Inflammatory macrophage treated with lipopolysaccharide for 4 hours (primary cell): Measurements from ENCODE around the gene SYT11.
"Not testable (repeated sequence)": the region's sequence is repeated elsewhere in the genome, so short reads cannot be mapped to it uniquely, and the experiment has no call there.

ENCODE experiments used
- DNase-seq: peaks from one replicate; pipeline ENCODE4 v3.0.0-alpha.2; 2020

The SYT11 gene, protein sequence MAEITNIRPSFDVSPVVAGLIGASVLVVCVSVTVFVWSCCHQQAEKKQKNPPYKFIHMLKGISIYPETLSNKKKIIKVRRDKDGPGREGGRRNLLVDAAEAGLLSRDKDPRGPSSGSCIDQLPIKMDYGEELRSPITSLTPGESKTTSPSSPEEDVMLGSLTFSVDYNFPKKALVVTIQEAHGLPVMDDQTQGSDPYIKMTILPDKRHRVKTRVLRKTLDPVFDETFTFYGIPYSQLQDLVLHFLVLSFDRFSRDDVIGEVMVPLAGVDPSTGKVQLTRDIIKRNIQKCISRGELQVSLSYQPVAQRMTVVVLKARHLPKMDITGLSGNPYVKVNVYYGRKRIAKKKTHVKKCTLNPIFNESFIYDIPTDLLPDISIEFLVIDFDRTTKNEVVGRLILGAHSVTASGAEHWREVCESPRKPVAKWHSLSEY

DNA sequence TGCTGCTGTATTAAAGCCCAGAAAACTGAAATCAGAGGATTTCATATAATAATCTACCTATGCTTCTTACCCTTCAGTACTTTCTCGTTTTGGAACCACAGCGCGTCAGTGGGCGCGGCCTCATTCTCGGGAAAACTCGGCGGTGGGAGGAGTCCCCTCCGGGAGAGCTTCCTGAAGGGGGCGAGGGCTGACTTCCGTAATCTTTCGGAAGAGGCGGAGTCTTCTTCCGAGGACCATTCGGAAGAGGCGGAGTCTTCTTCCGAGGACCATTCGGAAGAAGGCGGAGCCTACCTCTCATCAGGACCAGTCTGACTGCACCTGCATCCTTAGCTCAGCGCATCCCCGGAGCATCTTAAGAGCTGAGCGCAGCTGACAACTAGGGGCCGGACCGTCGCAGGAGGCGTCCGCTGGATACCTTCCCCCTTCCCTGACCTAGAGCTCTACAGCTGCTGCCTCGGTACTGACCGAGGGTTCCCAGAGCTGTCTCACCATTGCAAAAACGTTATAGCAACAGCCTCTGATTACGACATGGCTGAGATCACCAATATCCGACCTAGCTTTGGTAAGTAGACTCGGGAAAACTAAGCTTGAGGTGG is at the start of gene SYT11:
SYT11 (plus strand) TSS at position 334 of the 596 bp plus-strand sequence; CDS start at position 529, 195 bp downstream.
- peak; percentile 98 for DNase-seq

DNA sequence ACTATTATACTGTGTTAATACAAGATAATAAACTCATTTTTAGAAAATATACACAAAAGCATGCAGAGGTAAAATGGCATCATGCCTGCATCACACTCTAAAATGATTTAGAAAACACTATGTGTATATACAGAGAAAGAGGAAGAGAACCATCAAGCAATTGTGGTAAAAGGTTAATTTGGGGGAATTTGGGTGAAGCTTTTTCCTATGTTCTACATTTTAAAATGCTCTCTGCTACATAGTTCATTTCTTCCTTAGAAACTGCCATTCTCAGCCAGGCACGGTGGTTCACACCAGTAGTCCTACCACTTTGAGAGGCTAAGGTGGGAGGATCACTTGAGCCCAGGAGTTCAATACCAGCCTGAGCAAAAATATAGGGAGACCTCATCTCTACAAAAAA is 46.5 kb upstream of the SYT11 start:
- DNase-seq: no peak

DNA sequence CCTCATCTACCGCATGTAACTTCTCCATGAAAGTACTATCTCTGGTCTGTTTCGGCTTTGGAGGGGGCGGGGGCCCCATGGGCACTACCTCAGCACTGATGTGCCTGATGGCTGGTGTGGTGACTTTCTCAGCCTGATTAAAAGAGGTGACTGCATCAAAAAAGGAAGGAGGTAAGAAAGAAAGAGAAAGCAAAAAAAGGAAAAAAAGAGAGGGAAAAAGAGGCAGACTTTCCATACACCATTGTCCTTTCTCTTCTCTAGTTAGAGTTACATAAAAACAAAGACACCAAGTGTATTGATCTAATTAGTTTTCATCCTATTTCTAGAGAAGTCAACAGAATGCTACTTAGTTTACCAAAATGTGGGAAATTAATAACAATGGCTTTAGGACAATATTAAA is 45.7 kb upstream of the SYT11 start:
- DNase-seq: no peak

DNA sequence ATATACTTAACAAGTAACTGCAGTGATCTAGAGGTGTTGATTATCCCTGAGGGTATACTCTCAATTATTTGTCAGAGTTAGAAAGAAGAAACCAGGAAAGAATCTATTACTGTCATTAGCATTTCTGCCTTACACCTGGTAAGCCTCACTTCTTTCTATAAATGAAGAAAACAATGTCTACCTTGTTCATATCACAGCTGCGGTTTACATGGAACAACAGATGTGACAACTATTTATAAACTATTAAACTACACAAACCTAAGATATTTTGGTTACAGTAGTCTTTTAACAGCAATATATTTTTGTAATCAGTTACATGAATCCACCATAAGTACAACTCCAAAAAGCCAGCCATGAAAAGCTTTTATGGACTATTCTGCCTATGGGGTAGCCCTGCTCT is 43.0 kb upstream of the SYT11 start:
- no peak for DNase-seq

DNA sequence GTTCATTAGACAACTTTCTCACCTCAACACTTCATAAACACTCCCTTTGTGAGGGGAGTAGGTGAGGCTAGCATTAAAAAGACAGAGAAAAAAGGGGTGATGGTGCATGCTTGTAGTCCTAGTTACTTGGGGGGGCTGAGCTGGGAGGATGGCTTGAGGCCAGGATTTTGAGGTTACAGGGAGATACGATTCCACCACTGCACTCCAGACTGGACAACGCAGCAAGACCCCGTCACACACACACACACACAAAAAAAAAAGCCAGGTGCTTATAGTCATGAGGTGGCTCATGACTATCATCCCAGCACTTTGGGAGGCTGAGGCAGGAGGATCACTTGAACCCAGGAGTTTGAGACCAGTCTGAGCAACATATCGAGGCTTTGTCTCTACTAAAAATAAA is 31.9 kb upstream of the SYT11 start:
- no peak for DNase-seq

DNA sequence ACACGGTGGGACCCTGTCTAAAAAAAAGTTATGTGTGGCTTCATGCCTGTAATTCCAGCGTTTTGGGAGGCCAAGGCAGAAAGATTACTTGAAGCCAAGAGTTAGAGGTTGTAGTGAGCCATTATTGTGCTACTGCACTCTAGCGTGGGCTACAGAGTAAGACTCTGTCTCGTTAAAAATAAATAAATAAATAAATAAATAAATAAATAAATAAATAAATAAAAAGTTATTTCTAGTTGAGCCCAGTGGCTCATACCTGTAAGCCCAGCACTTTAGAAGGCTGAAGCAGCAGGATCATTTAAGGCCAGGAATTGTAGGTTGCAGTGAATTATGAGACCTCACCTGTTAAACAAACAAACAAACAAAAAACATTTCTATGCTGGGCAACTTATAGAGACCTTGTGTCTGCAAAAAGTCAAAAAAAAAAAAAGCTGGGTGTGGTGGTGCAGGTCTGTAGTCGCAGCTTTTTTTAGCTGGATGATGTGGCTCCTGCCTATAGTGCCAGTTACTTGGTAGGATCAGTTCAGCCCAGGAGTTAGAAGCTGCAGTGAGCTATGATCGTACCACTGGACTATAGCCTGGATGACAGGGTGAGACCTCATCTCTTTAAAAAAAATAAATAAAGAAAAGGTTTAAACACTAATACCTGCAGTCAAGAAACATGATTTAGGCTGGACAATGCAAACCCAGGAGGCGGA is 27.9 kb upstream of the SYT11 start:
- DNase-seq: no peak

DNA sequence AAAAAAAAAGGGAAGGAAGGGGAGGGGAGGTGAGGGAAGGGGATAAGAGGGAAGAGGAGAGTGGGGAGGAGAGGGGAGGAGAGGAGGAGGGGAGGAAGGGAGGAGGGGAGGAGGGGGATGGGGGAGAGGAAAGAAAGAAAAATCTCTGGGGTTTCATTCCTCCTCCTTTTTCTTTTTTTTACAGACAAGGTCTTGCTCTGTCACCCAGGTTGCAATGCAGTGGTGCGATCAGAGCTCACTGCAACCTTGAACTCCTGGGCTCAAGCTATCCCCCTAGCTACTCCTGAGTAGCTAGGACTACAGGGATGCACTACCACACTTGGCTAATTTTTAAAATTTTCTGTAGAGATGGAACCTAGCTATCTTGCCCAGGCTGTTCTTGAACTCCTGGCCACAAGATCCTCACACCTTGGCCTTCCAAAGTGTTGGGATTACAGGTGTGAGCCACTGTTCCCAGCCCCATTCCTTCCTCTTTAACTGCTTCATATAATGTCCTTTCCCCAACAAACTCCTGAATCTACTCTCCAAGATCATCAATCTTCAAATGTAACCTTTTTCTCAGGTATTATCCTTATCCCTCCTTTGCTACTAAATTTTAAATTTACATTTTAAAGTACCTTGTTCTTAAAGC is 25.6 kb upstream of the SYT11 start:
- DNase-seq: no peak

DNA sequence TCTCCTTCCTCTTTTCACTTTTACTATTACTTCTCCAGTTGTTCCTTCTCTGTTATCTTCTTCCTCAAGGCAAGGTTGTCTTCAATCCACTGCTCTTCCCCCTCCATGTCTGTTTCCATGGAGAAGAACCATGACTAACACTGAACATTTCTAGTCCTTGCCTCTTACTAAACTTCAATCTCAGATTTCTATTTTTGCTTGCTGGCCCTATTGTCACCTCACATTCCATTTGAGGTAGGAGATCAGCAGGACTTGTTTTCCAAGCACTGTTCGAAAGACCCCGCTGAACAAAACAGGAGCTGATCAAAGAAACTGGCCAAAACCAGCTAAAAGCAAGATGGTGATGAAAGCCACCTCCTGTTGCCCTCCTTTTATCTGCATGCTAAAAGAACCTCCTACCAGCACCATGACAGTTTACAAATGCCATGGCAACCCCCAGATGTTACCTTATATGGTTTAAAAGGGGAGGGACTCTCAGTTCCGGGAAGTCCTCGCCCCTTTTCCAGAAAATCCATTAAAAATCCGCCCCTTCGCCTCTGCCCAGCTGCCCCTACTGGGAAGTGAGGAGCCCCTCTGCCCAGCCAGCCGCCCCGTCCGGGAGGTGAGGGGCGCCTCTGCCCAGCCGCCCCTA is 25.0 kb upstream of the SYT11 start:
- peak; percentile 59 for DNase-seq

DNA sequence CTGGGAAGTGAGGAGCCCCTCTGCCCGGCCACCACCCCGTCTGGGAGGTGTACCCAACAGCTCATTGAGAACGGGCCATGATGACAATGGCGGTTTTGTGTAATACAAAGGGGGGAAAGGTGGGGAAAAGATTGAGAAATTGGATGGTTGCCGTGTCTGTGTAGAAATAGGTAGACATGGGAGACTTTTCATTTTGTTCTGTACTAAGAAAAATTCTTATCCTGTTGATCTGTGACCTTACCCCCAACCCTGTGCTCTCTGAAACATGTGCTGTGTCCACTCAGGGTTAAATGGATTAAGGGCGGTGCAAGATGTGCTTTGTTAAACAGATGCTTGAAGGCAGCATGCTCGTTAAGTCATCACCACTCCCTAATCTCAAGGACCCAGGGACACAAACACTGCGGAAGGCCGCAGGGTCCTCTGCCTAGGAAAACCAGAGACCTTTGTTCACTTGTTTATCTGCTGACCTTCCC is 24.4 kb upstream of the SYT11 start:
- DNase-seq: not testable (repeated sequence)

DNA sequence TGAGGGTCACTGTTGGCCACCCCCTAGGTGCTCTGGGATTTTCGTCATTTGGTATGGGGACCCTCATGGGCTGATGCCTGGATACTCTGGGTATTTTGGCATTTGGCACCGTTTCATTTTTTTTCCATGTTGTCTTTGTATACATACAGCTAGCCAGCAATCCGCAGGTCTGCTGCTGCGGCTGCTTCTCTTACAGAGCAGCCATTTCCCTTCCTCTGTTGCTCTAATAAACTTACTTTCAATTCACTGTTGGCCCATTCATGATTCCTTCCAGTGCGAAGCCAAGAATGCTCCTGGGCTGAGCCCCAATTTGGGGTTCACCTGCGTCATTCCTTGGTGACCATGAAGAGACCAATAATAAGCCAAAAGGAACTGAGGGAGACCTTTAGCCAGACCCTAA is 23.8 kb upstream of the SYT11 start:
- DNase-seq: no peak

DNA sequence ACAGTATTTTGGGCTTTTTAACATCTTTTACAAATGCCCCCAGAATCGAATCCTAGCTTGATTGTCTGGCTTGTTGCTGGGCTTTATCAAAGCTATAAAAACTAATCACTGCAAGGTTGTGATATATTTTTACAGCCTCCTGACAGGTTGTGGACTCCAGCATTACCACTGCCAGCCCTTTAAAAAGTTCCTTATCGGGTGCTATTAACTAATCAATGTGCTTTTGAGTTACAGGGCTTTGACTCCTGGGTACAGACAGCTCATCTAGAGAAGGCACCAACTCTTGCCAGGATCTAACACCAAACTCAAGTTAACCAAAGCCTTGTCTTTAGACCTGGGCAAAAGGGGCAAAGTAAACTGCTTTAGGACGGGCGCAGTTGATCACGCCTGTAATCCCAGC is 19.0 kb upstream of the SYT11 start:
- DNase-seq: no peak

DNA sequence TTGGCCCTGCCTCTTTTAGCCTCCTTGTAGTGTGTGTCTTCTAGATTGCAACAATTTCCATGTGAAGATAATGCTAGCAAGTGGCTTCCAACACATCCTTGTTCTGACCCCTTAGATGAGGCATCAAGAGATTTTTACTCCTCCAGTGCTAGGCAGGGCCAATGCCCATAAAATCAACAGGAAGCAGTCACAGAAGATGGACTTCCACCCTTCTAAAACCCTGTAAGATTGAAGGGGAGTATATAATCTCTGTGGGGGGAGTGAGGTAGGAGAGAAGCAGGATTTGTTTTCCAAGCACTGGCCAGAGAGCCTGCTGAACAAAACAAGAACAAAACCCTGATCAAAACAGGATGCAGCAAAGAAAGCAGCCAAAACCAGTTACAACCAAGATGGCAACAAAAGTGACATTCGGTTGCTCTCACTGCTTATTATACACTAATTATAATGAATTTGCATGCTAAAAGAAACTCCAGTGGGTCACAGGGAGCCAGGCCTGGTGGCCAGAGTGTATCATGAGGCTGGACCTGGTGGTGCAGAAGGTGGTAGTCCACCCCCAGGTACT is 14.4 kb upstream of the SYT11 start:
- no peak for DNase-seq

DNA sequence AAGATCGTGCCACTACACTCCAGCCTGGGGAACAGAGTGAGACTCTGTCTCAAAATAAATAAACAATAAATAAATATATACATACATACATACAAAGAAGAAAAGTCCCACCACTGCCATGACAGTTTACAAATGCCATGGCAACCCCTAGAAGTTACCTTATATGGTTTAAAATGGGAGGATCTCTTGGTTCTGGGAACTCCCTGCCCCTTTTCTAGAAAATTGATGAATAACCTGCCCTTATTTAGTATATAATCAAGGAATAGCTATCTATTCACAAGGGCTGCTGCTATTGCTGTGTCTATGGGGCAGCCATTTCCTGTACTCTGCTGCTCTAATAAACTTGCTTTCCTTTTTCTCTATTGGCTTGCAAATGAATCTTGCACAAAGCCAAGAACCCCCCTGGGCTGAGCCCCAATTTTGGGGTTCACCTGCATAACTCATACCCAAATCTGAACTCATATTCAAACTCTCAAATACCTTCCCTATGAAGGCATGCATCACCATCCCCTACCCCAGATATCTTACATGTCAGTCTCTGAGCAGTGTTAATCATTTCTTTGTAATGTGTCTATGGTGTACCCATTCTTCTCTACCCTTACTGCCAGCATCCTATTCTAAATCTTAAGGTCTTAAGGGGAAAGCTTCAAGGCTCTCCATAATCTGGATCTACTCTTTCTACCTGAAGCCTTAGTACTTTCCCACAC is 11.4 kb upstream of the SYT11 start:
- no peak for DNase-seq

DNA sequence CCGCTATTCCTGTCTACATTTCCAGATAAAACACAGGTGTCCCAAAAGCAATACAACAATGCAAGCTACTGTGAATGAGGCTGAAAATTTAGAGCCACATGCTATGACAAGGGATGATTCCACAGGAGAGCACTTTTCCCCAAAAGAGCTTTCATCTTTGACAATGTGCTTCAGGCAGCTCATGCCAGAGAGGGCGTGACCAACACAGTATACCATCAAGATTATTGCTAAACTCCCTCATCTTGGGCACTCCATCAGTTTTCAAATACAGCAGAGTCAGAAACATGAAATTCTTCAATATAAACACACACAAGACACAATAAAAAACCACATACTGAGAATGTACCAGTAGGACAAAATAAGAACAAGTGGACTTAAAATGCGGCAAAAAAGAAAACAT is 9.0 kb upstream of the SYT11 start:
- no peak for DNase-seq

DNA sequence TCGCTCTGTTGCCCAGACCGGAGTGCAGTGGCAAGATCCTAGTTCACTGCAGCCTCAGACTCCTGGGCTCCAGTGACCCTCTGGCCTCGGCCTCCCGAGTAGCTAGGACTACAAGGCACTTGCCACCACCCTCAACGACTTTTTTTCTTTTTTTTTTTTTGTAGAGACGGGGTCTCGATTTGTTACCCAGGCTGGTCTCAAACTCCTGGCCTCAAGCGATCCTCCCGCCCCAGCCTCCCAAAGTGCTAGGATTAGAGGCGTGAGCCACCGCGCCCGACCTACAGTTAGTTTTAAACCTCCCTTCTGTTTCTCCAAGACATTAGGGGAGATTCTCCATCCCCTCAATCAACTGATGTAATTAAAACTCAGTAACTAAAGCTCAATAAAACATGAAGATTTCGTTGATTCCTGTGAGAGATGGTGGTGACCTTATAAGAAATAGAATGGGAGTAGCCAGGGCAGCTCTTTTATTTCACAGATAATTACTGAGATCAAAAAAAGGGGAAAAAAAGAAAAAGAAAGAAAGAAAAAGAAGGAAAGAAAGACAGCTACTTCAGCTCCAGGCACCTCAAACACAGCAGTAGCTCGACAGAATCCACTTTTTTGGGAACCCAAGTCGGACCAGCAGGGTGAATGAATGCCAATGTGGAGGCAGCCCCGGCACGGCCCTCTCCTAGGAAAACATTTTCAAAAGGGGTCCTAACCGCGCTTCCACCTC is 3.0 kb upstream of the SYT11 start:
- DNase-seq: no peak

DNA sequence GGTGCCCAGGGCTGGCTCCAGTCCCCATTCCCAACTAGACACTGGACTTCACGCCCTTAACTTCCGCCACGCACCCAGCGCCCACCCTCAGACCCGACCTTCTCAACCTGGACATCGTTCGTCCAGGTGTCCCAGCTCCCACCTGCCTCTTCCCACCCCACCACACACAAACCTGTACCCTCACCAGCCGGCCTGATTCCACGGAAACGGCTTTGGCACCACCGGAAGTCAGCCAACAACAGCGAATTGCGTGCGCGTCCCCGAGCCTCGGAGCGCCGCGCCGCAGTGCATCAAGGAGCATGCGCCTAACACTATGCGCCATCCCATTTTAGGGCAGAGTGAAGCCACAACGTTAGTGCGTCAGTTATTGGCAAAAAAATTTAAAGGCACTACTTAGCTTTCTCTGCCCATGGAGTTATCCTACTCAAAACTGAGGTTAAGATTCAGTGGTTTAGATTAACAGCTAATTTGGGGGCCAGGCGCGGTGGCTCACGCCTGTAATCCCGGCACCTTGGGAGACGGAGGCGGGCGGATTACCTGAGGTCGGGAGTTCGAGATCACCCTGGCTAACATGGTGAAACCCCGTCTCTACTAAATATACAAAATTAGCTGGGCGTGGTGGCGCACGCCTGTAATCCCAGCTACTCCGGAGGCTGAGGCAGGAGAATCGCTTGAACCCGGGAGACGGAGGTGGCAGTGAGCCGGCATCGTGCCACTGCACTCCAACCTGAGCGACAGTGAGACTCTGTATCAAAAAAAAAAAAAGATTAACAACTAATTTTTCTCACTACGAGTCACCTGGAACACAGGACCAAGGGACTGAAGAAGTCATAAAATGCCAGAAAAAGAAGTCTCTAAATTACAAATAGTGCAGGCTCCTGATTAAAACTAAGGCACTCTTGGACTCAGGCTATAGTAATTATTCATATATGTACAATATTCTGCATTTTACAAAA is 2.1 kb upstream of the SYT11 start, which contains the start of gene GON4L:
GON4L (minus strand) TSS at position 240 of the 956 bp plus-strand sequence. CDS start 3,434 bp downstream, outside the sequence.
- DNase-seq: peak; percentile 95

DNA sequence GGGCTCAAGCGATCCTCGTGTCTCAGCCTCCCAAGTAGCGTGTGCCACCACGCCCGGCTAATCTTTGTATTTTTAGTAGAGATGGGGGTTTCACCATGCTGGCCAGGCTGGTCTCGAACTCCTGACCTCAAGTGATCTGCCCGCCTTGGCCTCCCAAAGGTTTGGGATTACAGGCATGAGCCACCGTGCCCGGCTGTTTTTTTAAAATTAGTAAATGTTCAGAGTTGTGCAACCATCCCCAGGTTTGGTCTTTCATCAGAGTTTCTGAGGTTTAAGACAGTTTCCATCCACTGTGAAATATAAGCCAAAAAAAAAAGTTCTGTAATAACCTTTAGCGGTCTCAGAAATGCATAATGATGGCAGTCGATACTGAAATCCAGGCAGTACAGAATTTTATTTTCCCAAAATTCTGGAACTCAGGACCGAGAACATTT is 550 bp upstream of the SYT11 start:
- DNase-seq: peak; percentile 76

DNA sequence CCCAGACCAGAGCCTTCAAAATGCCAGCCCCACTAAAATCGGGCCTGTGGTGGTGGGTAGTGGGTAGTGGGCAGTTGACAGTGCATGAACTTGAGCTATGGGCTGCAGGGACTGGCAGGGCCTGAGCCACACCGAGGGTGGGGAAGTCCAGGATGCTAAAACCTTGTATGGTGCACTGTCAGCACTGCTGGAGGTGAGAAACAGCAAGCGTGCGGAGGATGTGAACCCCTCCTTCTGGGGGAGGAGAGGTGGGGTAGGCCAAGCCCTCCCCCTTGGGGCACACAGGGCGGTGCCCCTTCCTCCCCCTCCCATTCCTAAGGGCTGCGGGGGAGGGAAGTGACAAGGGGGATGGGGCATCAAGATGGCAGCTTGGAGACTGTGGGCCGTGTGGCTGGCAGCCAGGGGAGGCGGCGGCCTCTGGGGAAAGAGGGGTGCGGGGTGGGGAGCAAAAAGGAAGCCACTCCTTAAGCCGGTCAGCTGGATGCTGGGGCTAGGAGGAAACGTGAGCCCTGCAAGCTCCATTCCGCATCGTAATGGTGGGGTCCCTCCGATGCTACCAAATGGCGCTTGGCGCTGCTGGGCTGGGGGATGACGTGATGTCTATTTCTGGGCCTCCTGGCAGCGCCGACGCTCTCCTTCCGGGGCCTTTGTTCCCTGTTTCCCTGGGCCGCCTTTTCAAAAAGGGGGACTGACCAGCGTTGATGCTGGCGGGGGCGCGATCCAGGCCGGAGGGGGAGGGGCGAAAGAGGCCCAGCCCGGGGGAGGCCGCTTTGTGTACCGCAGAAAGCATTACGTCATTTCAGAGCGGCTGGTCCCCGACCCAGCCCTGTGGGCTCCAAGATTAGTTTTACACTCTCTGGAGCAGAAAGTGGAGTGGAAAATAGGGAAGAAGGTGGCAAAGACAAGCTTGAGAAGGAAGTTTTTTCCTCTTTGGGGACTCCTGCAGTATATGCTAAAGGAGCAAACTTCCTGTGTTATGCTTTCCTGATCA is 809 bp downstream of the SYT11 start:
- peak; percentile 86 for DNase-seq
